ENCODE results near the gene CCDC175.

GRCh38 chr14:59622631-59623030 is 46.0 kb upstream of the CCDC175 start:
- TF ChIP-seq CTCF (conservative IDR thresholded peaks at IDR 0.05; ENCODE audit: low read depth, low read length) (no peak), EZH2 (IDR thresholded peaks at IDR 0.05; ENCODE audit: borderline replicate concordance, low read depth, low read length, poor library complexity, severe bottlenecking) (no peak)

Data from A673 (cell line).